Pancreas (tissue), 10 donors: Measurements from ENCODE around the gene AKAP13. TPM values are rescaled to one million over a fixed set of nuclear protein-coding genes. Genes with fewer than 3 reads are reported as not detected.

ENCODE experiments used
- ATAC-seq, 4 donors: fragments of 200-7000 bp; cut with Tn5 transposase; one replicate each; pipeline versions ENCODE4 v1.8.0 to v1.9.1; 2020; ENCODE audit warnings: mild to moderate bottlenecking in 4 of 4, moderate library complexity in 4 of 4
- DNase-seq, 6 donors: peaks; one replicate each; pipeline ENCODE4 v3.0.0-alpha.2; 2020
- FAIRE-seq: peaks from 2 replicates; lab custom pipeline; 2012; peaks lifted over from hg19 to GRCh38; lab: Jason Lieb, UNC
- H3K27ac ChIP-seq, 4 donors: fragments of 200-600 bp; sonication (generic); 1 replicate in 3 of 4; 2 replicates in 1 of 4; pipeline versions ENCODE4 v1.5.0 to v1.8.0; 2020
- H3K27me3 ChIP-seq, 4 donors: fragments of 200-600 bp; one replicate each; pipeline ENCODE4 v1.8.0; 2021
- H3K36me3 ChIP-seq, 3 donors: fragments of 200-600 bp; sonication (generic) in 1 of 3; one replicate each; pipeline versions ENCODE4 v1.5.0 to v1.8.0; 2020 to 2021
- H3K4me1 ChIP-seq, 3 donors: fragments of 200-600 bp; one replicate each; pipeline ENCODE4 v1.8.0; 2021
- H3K4me3 ChIP-seq, 4 donors: fragments of 200-600 bp; sonication (generic) in 2 of 4; one replicate each; pipeline versions ENCODE4 v1.5.0 to v1.8.0; 2020 to 2021
- H3K9me3 ChIP-seq, 4 donors: fragments of 200-600 bp; one replicate each; pipeline ENCODE4 v1.8.0; 2021
- WGBS, 2 donors: extraction: QIAGEN DNeasy Blood & Tissue Kit; methylation state at CpG; one replicate each; pipeline ENCODE4 v1.1.7; 2013; 5-methylcytosine and 5-hydroxymethylcytosine counted together
- intact Hi-C, 3 donors: fragments of 100-400 bp; cut with DNase I; formaldehyde crosslinking; loops; one replicate each; pipeline versions ENCODE4 v1.11.1 to v1.14.2; 2022
- polyA plus RNA-seq, 2 donors: library from polyadenylated mRNA; stranded (reverse); fragments of 200-250 nt; gene quantifications; one replicate each; pipeline ENCODE4 v1.2.3, GENCODE V29; 2013
- total RNA-seq, 6 donors: library from RNA; stranded (reverse); fragmentation: NEBNext Ultra II Directional in 4 of 6; extraction: Animal tissue kit (Norgen Biotek cat#: 25700) in 4 of 6; gene quantifications; one replicate each; pipeline versions ENCODE4 v1.2.1 to v1.2.4, GENCODE V29; 2021 to 2023
- TF ChIP-seq, protein P1 (sequence below), 4 donors: fragments of 200-600 bp; sonication (generic) in 3 of 4; IDR thresholded peaks; one replicate each; pipeline versions ENCODE4 v1.5.0 to v1.8.0; 2021; ENCODE audit warnings: antibody characterized with exemption in 4 of 4
- donor health status: healthy with polysubstance abuse.
- donor health status: DM: no; HTN: no; CAD: no; lungs with moderate emphysema.
- donor health status: DM: no; HTN: no; CAD: no.
- donor health status: control.
- donor health status: control.
- donor health status: Bipolar disorder and iron deficiency.
- donor health status: DM: yes; HTN: yes; CAD: no.
- donor health status: DM: no; HTN: no; CAD: no.
- donor health status: DM: no; HTN: no; CAD: no.
- donor health status: DM: yes; HTN: yes; CAD: no.

AKAP13 gene
- total and polyA plus RNA-seq, 8 donors: 64.9 to 139 (median 89.9) TPM

DNA sequence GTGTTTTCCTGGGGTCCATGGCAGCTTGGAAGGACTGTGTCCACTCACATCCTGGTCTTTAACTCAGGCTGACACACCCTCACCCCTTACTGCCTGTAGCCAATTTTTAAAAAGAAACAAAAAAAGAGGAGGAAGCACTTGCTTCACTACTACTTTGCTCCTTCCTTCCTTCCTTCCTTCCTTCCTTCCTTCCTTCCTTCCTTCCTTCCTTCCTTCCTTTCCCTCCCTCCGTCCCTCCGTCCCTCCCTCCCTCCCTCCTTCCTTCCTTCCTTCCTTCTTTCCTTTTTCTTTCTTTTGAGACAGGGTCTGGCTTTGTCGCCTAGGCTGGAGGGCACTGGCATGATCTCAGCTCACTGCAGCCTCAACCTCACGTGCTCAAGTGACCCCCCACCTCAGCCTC, 25.5 kb upstream of the AKAP13 start:
- intact Hi-C loops: no loop called here
- ATAC-seq: no peak
- Histone ChIP-seq H3K9me3 (no peaks in the 10 kb centered on the region), H3K27ac (no peak overlapping the region), H3K4me3 (no peak overlapping the region), H3K27me3 (no peaks in the 10 kb centered on the region), H3K36me3 (no peaks in the 10 kb centered on the region), H3K4me1 (peaks cover 0 to 10% (median 0%) of the 10 kb centered on the region in 3 donors)
- FAIRE-seq: no peak
- TF ChIP-seq, protein P1, sequence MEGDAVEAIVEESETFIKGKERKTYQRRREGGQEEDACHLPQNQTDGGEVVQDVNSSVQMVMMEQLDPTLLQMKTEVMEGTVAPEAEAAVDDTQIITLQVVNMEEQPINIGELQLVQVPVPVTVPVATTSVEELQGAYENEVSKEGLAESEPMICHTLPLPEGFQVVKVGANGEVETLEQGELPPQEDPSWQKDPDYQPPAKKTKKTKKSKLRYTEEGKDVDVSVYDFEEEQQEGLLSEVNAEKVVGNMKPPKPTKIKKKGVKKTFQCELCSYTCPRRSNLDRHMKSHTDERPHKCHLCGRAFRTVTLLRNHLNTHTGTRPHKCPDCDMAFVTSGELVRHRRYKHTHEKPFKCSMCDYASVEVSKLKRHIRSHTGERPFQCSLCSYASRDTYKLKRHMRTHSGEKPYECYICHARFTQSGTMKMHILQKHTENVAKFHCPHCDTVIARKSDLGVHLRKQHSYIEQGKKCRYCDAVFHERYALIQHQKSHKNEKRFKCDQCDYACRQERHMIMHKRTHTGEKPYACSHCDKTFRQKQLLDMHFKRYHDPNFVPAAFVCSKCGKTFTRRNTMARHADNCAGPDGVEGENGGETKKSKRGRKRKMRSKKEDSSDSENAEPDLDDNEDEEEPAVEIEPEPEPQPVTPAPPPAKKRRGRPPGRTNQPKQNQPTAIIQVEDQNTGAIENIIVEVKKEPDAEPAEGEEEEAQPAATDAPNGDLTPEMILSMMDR (IDR thresholded peaks at IDR 0.05): no peak
- 84 to 90% methylated on average over 4 of the region's 4 CpGs for WGBS, 2 donors
- DNase-seq: no peak

DNA sequence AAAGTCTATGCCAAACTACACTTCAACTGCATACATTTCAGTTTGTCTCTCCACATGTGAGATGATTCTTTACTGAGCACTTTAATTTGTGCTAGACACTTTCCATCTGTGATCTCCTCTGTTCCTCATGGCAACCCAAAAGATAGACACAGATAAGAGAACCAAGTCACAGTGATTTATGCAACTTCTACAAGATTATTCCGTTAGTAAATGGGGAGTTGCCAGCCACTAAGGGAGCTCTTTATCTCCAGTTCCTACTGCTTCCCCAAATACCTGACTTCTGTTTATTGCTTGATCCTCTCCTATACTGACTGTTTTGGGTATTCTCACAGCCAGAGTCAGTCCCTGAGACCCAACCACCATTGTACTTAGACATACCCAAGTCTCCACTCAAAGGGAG, 24.1 kb upstream of the AKAP13 start:
- Histone ChIP-seq H3K4me3 (no peak overlapping the region), H3K27me3 (no peaks in the 10 kb centered on the region), H3K27ac (no peak overlapping the region), H3K9me3 (no peaks in the 10 kb centered on the region), H3K4me1 (peaks cover 0 to 10% (median 0%) of the 10 kb centered on the region in 3 donors), H3K36me3 (no peaks in the 10 kb centered on the region)
- ATAC-seq (no peak), DNase-seq (no peak), FAIRE-seq (no peak)
- TF ChIP-seq, protein P1 (IDR thresholded peaks at IDR 0.05): no peak
- WGBS, 2 donors: 57 to 90% methylated on average over 1 of the region's 1 CpG
- intact Hi-C loops: no loop called here

DNA sequence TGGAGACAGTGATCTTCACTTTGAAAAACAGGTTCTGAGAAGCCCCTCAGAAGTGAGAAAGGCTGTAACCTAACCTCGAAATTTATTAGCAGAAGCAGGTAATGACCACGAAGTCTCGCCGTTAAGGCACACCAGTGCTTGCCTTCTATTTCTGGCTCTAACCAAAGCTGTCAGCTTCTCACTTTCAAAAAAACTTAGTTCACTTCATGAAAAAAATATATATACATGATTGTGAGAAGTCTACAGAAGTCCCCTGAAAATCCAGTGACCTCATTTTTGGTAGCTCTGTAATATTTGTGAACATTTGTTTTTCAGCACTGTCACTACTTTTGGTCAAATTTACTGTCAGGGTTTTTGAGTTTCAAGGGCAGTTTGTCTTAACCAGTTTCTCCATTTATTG, 19.1 kb upstream of the AKAP13 start:
- Histone ChIP-seq H3K4me1 (peaks cover 0 to 10% (median 0%) of the 10 kb centered on the region in 3 donors), H3K36me3 (no peaks in the 10 kb centered on the region), H3K27ac (no peak overlapping the region), H3K27me3 (no peaks in the 10 kb centered on the region), H3K4me3 (no peak overlapping the region), H3K9me3 (no peaks in the 10 kb centered on the region)
- intact Hi-C loops: no loop called here
- FAIRE-seq (no peak), ATAC-seq (no peak), DNase-seq (no peak)
- TF ChIP-seq, protein P1 (IDR thresholded peaks at IDR 0.05): no peak
- WGBS, 2 donors: 77 to 81% methylated on average over 4 of the region's 4 CpGs

DNA sequence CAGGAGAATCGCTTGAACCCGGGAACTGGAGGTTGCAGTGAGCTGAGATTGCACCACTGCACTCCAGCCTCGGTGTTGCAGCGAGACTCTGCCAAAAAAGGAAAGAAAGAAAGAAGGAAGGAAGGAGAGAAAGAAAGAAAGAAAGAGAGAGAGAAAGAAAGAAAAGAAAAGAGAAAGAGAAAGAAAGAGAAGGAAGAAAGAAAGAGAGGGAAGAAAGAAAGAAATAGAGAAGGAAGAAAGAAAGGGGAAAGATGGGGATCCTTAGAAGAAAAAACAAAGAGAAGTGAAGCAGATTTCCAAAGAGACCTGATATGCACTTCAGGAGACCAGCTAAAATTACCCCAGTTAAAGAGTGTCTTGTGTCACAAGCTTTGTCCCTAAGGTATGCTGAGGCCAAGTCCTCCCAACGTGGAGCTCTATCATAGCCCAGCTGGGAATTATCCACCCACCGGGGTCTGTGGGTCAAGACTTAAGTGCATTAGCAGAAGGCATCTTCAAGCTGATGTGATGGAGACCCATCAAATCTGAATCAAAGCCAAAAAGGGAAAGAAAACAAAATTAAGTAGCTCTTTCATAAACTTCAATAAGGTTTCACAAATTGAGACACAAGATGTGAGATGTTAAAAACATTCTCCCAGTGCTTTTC, 17.8 kb upstream of the AKAP13 start:
- Histone ChIP-seq H3K9me3 (no peaks in the 10 kb centered on the region), H3K4me3 (no peak overlapping the region), H3K27me3 (no peaks in the 10 kb centered on the region), H3K27ac (no peak overlapping the region), H3K4me1 (peaks cover 0 to 9% (median 0%) of the 10 kb centered on the region in 3 donors), H3K36me3 (no peaks in the 10 kb centered on the region)
- FAIRE-seq (no peak), ATAC-seq (no peak), DNase-seq (no peak)
- WGBS, 2 donors: 88 to 90% methylated on average over 6 of the region's 6 CpGs
- TF ChIP-seq, protein P1 (IDR thresholded peaks at IDR 0.05): no peak
- intact Hi-C loops: no loop called here

DNA sequence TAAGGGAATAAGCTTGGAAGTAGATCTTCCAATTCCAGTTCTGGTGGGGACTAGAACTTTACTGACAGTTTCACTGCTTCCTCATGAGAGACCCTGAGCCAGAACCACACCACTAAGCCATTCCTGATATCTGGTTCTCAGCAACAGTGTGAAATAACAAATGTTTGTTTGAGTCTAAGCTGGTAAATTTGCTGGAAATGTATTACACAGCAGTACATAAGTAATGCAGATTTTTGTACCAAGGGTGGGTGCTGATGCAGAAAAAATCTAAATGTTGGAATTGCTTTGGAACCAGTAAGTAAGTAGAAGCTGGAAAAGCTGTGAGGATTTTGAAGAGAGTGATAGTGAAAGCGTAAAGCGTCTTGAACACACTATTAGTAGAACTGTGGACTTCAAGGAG, 14.4 kb upstream of the AKAP13 start:
- FAIRE-seq: no peak
- WGBS, 2 donors: 91 to 97% methylated on average over 2 of the region's 2 CpGs

More for the DNA sequence above, 14.4 kb upstream of the AKAP13 start:
- Histone ChIP-seq H3K4me1 (no peaks in the 10 kb centered on the region), H3K36me3 (no peaks in the 10 kb centered on the region), H3K27ac (no peak overlapping the region), H3K9me3 (no peaks in the 10 kb centered on the region), H3K4me3 (no peak overlapping the region), H3K27me3 (no peaks in the 10 kb centered on the region)
- intact Hi-C loops: no loop called here
- TF ChIP-seq, protein P1 (IDR thresholded peaks at IDR 0.05): no peak
- no peak for DNase-seq
- ATAC-seq: no peak
